HEK293 (cell line): Measurements from ENCODE around the gene TBL1X.

ENCODE experiments used
- CTCF ChIP-seq: fragments of 450-650 bp; formaldehyde crosslinking; IDR thresholded peaks from 2 replicates; pipeline ENCODE4 v1.5.1; 2016; ENCODE audit warnings: missing biosample characterization, missing genetic modification characterization
- PBX3 ChIP-seq: sonication (generic); formaldehyde crosslinking; IDR thresholded peaks from 2 replicates; pipeline ENCODE4 v1.8.1; 2022; ENCODE audit warnings: mild to moderate bottlenecking, moderate library complexity, missing genetic modification reagents
- ZNF133 ChIP-seq: fragments of 450-650 bp; formaldehyde crosslinking; IDR thresholded peaks from 2 replicates; pipeline ENCODE4 v1.5.1; 2016; ENCODE audit warnings: missing biosample characterization, missing genetic modification characterization

GRCh38 chrX:9611436-9612145 lies 146.7 kb downstream of the TBL1X start:
- TF ChIP-seq ZNF133 (tag by site-specific recombination): no peak
- TF ChIP-seq CTCF (tag by site-specific recombination): no peak
- no peak for TF ChIP-seq PBX3 (CRISPR knock-in tag)
